ENCODE results near the gene EHF. TPM values are rescaled to one million over a fixed set of nuclear protein-coding genes. Genes with fewer than 3 reads are reported as not detected.

The EHF gene
- total and polyA plus RNA-seq, 8 donors: 15.5 to 142 (median 44.4) TPM

DNA sequence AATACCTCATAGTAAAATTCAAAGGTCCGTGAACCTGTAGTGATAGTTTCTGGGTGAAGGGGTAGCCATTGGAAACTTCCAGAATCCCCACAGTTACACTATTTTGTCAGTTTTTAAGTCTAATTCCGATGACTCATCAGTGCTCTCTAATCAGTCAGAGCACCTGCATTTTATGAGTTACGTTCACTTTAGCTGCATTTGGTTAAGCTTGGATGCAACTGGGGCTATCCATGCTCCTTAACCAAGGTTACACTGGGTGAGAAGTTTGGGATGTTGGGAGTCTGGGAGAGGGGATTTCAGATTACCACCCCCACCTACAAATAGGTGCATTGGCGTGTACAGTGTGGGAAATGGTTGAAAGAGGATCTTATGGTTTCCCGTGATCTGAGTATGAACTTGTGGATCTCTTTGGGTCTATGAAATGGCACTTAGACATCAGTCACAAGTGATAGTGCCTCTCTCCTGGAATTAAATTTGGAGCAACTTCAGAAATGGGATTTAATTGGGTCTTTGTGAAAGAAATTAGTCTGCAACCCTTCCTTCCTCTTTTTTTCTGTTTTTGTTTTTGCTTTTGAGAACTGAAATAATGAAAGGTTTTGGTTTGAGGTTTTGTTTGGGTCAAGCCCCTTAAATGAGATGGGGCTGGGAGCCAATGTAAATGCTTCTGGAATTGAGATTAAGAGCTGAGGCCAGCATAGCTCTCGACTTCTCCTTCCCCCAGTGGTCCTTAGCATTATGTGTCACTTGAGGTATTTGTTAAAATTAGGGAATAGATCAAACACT lies 31.5 kb downstream of the EHF start:
- peaks cover 39 to 77% (median 62%) of the 10 kb centered on the region in 4 donors for H3K4me1 ChIP-seq
- no peak for DNase-seq
- H3K9me3 ChIP-seq: no peaks in the 10 kb centered on the region
- WGBS, 5 donors: 65 to 72% (median 72%) methylated on average over 6 of the region's 6 CpGs
- peaks cover 0 to 54% (median 28%) of the 10 kb centered on the region in 4 donors for H3K36me3 ChIP-seq
- intact Hi-C loops (cut with DNase I; ENCODE audit: low total_unique reads): no loop called here
- H3K27ac ChIP-seq: peak overlapping the region; percentile 65 to 87 (median 69)
- H3K4me3 ChIP-seq: peak overlapping the region in 1 of 4 donors; percentile 1
- H3K27me3 ChIP-seq: no peaks in the 10 kb centered on the region
- no peak for TF ChIP-seq POLR2AphosphoS5 (IDR thresholded peaks at IDR 0.05)
- no peak for TF ChIP-seq CTCF (IDR thresholded peaks at IDR 0.05)
- TF ChIP-seq EP300 (IDR thresholded peaks at IDR 0.05): no peak
- no peak for TF ChIP-seq POLR2A (IDR thresholded peaks at IDR 0.05)

DNA sequence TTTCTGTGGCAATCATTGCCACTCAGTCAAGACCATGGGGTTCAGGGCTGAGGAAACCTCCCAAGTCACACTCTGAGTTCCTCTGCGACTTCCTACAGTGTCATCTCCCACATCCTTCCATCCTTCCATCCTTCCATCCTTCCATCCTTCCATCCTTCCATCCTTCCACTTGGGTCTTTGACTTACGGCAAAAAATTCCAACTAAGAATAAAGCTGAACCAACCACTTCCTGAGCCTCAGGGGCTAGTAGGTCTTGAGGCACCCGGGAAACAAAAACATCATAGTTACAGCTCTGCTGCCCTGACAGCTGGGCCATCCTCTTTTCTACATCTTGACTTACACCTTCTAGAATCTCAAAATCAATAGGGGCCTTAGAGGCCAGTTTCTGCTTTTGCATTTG lies 32.1 kb downstream of the EHF start:
- no peak for TF ChIP-seq POLR2AphosphoS5 (IDR thresholded peaks at IDR 0.05)
- TF ChIP-seq CTCF (IDR thresholded peaks at IDR 0.05): no peak
- no peak for TF ChIP-seq POLR2A (IDR thresholded peaks at IDR 0.05)
- TF ChIP-seq EP300 (IDR thresholded peaks at IDR 0.05): no peak
- no peaks in the 10 kb centered on the region for H3K27me3 ChIP-seq
- H3K4me3 ChIP-seq: peak overlapping the region in 1 of 4 donors; percentile 1
- H3K36me3 ChIP-seq: peaks cover 0 to 54% (median 28%) of the 10 kb centered on the region in 4 donors
- no peak for DNase-seq
- peak overlapping the region; percentile 65 to 87 (median 69) for H3K27ac ChIP-seq
- WGBS, 5 donors: 65 to 74% (median 71%) methylated on average over 3 of the region's 3 CpGs
- peaks cover 39 to 77% (median 60%) of the 10 kb centered on the region in 4 donors for H3K4me1 ChIP-seq
- intact Hi-C loops (cut with DNase I; ENCODE audit: low total_unique reads): no loop called here
- no peaks in the 10 kb centered on the region for H3K9me3 ChIP-seq

DNA sequence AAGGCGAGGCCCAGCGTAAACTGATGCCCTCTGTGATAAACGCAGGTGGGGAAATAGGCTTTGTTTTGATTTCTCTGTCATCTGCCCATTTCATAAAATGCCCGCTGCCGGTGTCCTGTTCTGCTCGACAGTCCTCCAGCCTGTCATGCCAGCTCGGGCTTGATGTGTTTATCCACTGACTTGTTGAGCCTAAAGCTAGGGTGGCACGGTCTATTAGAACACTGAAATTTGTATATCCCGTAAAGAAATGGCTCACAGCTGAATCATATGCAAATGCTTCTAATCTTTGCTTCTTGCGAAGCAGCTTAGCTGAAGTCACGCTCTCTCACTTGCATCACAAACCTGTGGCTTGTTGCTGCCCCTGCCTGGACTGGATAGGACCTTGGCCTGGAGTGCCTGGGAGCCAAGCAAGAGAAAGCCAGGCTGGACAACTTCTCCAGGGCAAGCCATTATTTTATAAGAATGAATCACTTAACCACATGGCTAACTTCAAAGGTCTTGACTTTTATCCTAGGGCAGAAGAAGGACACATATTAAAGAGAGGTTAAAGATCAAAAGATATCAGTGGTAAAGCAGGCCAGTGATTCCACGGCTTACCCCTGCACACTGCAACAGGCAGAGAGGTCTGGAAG lies 33.1 kb downstream of the EHF start:
- WGBS, 5 donors: 24 to 57% (median 41%) methylated on average over 12 of the region's 12 CpGs
- TF ChIP-seq POLR2AphosphoS5 (IDR thresholded peaks at IDR 0.05) (peak in 2 of 3 donors; percentile 64 to 87), EP300 (IDR thresholded peaks at IDR 0.05) (no peak), CTCF (IDR thresholded peaks at IDR 0.05) (peak in 2 of 7 experiments; percentile 14 to 28), POLR2A (IDR thresholded peaks at IDR 0.05) (no peak)
- peaks cover 39 to 68% (median 57%) of the 10 kb centered on the region in 4 donors for H3K4me1 ChIP-seq
- no peak overlapping the region for H3K4me3 ChIP-seq
- intact Hi-C loops (cut with DNase I; ENCODE audit: low total_unique reads): no loop called here
- no peaks in the 10 kb centered on the region for H3K9me3 ChIP-seq
- peaks cover 2 to 54% (median 27%) of the 10 kb centered on the region in 4 donors for H3K36me3 ChIP-seq
- H3K27ac ChIP-seq: peak overlapping the region; percentile 65 to 87 (median 81)
- DNase-seq: peak; percentile 76 to 88
- no peaks in the 10 kb centered on the region for H3K27me3 ChIP-seq

GRCh38 chr11:34654483-34655334 lies 33.8 kb downstream of the EHF start:
- peak; percentile 68 to 74 for DNase-seq
- peaks cover 4 to 54% (median 30%) of the 10 kb centered on the region in 4 donors for H3K36me3 ChIP-seq
- no peaks in the 10 kb centered on the region for H3K9me3 ChIP-seq
- H3K27me3 ChIP-seq: no peaks in the 10 kb centered on the region
- TF ChIP-seq POLR2A (IDR thresholded peaks at IDR 0.05) (no peak), POLR2AphosphoS5 (IDR thresholded peaks at IDR 0.05) (peak in 2 of 3 donors; percentile 46 to 67), EP300 (IDR thresholded peaks at IDR 0.05) (no peak), CTCF (IDR thresholded peaks at IDR 0.05) (no peak)
- H3K27ac ChIP-seq: peak overlapping the region; percentile 48 to 87 (median 69)
- intact Hi-C loops (cut with DNase I; ENCODE audit: low total_unique reads): no loop called here
- H3K4me3 ChIP-seq: no peak overlapping the region
- H3K4me1 ChIP-seq: peaks cover 39 to 61% (median 51%) of the 10 kb centered on the region in 4 donors
- WGBS, 5 donors: 30 to 50% (median 38%) methylated on average over 8 to 9 of the region's 9 CpGs

Data from stomach (tissue), 9 donors.